HFFc6 (cell line): ENCODE results near the gene CSGALNACT2. TPM values are rescaled to one million over a fixed set of nuclear protein-coding genes. Genes with fewer than 3 reads are reported as not detected.
A peak's percentile ranks its signal among the peaks of the same experiment; 100 is the strongest.

ENCODE experiments used
- DNase-seq: peaks from one replicate; pipeline ENCODE4 v3.0.0-alpha.2; 2018
- H3K27ac Mint-ChIP-seq: 2 replicates; pipeline ENCODE4 v1.8.0; 2020; ENCODE audit warnings: mild to moderate bottlenecking, mixed read lengths
- H3K27me3 Mint-ChIP-seq: 2 replicates; pipeline ENCODE4 v1.8.0; 2021; ENCODE audit warnings: mild to moderate bottlenecking, moderate library complexity, mixed read lengths; ENCODE audit not compliant: insufficient read depth
- H3K36me3 Mint-ChIP-seq: 2 replicates; pipeline ENCODE4 v1.8.0; 2021; ENCODE audit warnings: low read depth, mixed read lengths
- H3K4me1 Mint-ChIP-seq: 2 replicates; pipeline ENCODE4 v1.8.0; 2020; ENCODE audit warnings: low read depth, mixed read lengths
- H3K4me3 Mint-ChIP-seq: 2 replicates; pipeline ENCODE4 v1.8.0; 2020; ENCODE audit warnings: mild to moderate bottlenecking, moderate library complexity, mixed read lengths
- H3K9me3 Mint-ChIP-seq: 2 replicates; pipeline ENCODE4 v1.8.0; 2020; ENCODE audit warnings: mild to moderate bottlenecking, mixed read lengths
- CTCF ChIP-seq: fragments of 200-600 bp; sonication (generic); IDR thresholded peaks from 2 replicates; pipeline ENCODE4 v1.5.0; 2021; ENCODE audit warnings: antibody characterized with exemption, mild to moderate bottlenecking
- total RNA-seq, 6 experiments: library from RNA; stranded (reverse); fragmentation: NEBNext Ultra II Directional; extraction: Animal tissue kit (Norgen Biotek cat#: 25700); gene quantifications; 2 replicates in 1 of 6; 3 replicates in 5 of 6; pipeline ENCODE4 v1.2.3, GENCODE V29; 2021

CSGALNACT2 gene
- total RNA-seq, 6 experiments from 2014 or later, result 18.0 to 20.8 (median 18.6) TPM

GRCh38 chr10:43199088-43199683, 60.9 kb downstream of the CSGALNACT2 start:
- Mint-ChIP-seq H3K4me1 (no peaks in the 10 kb centered on the region), H3K27me3 (peaks cover 5% of the 10 kb centered on the region; the same call in 1 of the 2 replicates), H3K36me3 (no peaks in the 10 kb centered on the region), H3K27ac (no peak overlapping the region), H3K4me3 (no peak overlapping the region), H3K9me3 (no peaks in the 10 kb centered on the region)
- DNase-seq, result no peak
- no peak for TF ChIP-seq CTCF

- Mint-ChIP-seq H3K27me3 (peaks cover 5% of the 10 kb centered on the region; the same call in 1 of the 2 replicates), H3K4me1 (no peaks in the 10 kb centered on the region), H3K36me3 (no peaks in the 10 kb centered on the region), H3K4me3 (no peak overlapping the region), H3K27ac (no peak overlapping the region), H3K9me3 (no peaks in the 10 kb centered on the region)
- DNase-seq, result no peak
- no peak for TF ChIP-seq CTCF
Measured at GRCh38 chr10:43199684-43200537, 61.7 kb downstream of the CSGALNACT2 start.

- H3K4me3 Mint-ChIP-seq, result no peak overlapping the region
- no peaks in the 10 kb centered on the region for H3K36me3 Mint-ChIP-seq
Measured at GRCh38 chr10:43200538-43201390, 62.5 kb downstream of the CSGALNACT2 start.

GRCh38 chr10:43201545-43202131, 63.4 kb downstream of the CSGALNACT2 start:
- TF ChIP-seq CTCF, result no peak
- no peak overlapping the region for H3K27ac Mint-ChIP-seq
- H3K4me1 Mint-ChIP-seq, result no peaks in the 10 kb centered on the region
- no peak overlapping the region for H3K4me3 Mint-ChIP-seq
- H3K36me3 Mint-ChIP-seq, result no peaks in the 10 kb centered on the region
- no peaks in the 10 kb centered on the region for H3K9me3 Mint-ChIP-seq
- peaks cover 5% of the 10 kb centered on the region; the same call in 1 of the 2 replicates for H3K27me3 Mint-ChIP-seq
- no peak for DNase-seq

More at GRCh38 chr10:43200538-43201390, 62.5 kb downstream of the CSGALNACT2 start:
- Mint-ChIP-seq H3K27ac (no peak overlapping the region), H3K9me3 (no peaks in the 10 kb centered on the region), H3K27me3 (peaks cover 5% of the 10 kb centered on the region; the same call in 1 of the 2 replicates), H3K4me1 (no peaks in the 10 kb centered on the region)
- no peak for TF ChIP-seq CTCF
- no peak for DNase-seq

- Mint-ChIP-seq H3K27me3 (peaks cover 4% of the 10 kb centered on the region; the same call in 1 of the 2 replicates), H3K4me3 (peak overlapping the region; percentile 63), H3K27ac (no peak overlapping the region), H3K36me3 (no peaks in the 10 kb centered on the region), H3K9me3 (no peaks in the 10 kb centered on the region), H3K4me1 (no peaks in the 10 kb centered on the region)
- no peak for DNase-seq
- peak; percentile 79 for TF ChIP-seq CTCF
Measured at GRCh38 chr10:43202224-43202656, 64.0 kb downstream of the CSGALNACT2 start.
